Measurements from ENCODE around the gene STT3A. TPM values are rescaled to one million over a fixed set of nuclear protein-coding genes. Genes with fewer than 3 reads are reported as not detected.

Gene STT3A
- total RNA-seq, 1 experiment from 2014 or later: 293 TPM

DNA sequence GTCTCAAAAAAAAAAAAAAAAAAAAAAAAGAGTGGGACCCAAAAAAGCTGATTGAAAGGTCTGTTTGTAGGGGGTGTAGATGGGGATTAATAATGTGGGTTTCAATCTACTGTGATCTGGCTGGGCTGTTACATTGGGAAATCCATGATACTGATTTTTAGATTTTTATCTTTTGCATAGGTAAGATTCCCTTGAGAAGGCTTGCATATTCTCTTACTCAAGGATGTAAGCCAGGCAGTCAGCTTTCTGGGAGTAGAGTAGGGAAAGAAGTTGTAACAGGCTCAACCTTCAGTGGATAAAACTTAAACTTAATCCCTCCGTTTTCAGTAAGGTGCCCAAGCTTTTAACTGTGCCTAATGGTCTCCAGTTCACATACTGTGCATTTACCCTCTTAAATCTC lies 30.4 kb downstream of the STT3A start:
- Mint-ChIP-seq H3K9me3 (ENCODE audit: unreplicated experiment) (no peaks in the 10 kb centered on the region), H3K4me3 (ENCODE audit: unreplicated experiment) (no peak overlapping the region), H3K36me3 (ENCODE audit: insufficient read depth, unreplicated experiment) (peaks cover 52% of the 10 kb centered on the region), H3K27ac (ENCODE audit: low read depth, unreplicated experiment) (peak overlapping the region; percentile 78), H3K27me3 (ENCODE audit: insufficient read depth, unreplicated experiment) (no peaks in the 10 kb centered on the region), H3K4me1 (ENCODE audit: insufficient read depth, unreplicated experiment) (peaks cover 28% of the 10 kb centered on the region)
- DNase-seq (ENCODE audit: unreplicated experiment): no peak
- POLR2A ChIA-PET: interaction anchor here (0.7 to 3.8 kb wide), 3 partner anchors 16 to 53 kb away, joined by 3 to 34 read pairs (median 17); partner anchors contain the start of genes EI24 and STT3A
- CTCF ChIA-PET: interaction anchor here (0.6 to 0.9 kb wide), 2 partner anchors 9 to 96 kb away, joined by 3 to 4 read pairs; no protein-coding TSS in a partner anchor
- TF ChIP-seq, protein P1, sequence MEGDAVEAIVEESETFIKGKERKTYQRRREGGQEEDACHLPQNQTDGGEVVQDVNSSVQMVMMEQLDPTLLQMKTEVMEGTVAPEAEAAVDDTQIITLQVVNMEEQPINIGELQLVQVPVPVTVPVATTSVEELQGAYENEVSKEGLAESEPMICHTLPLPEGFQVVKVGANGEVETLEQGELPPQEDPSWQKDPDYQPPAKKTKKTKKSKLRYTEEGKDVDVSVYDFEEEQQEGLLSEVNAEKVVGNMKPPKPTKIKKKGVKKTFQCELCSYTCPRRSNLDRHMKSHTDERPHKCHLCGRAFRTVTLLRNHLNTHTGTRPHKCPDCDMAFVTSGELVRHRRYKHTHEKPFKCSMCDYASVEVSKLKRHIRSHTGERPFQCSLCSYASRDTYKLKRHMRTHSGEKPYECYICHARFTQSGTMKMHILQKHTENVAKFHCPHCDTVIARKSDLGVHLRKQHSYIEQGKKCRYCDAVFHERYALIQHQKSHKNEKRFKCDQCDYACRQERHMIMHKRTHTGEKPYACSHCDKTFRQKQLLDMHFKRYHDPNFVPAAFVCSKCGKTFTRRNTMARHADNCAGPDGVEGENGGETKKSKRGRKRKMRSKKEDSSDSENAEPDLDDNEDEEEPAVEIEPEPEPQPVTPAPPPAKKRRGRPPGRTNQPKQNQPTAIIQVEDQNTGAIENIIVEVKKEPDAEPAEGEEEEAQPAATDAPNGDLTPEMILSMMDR (IDR thresholded peaks at IDR 0.05; ENCODE audit: unreplicated experiment): no peak
- no TSS peak for BruUV-seq (replicated peaks)
- intact Hi-C loops (cut with micrococcal nuclease): no loop called here

GRCh38 chr11:125624756-125625213 lies 32.1 kb downstream of the STT3A start, which contains the start of gene CHEK1:
CHEK1 (plus strand) TSS chr11:125625163; CDS start chr11:125626769, 1,606 bp downstream.
- H3K4me1 Mint-ChIP-seq (ENCODE audit: insufficient read depth, unreplicated experiment): peaks cover 28% of the 10 kb centered on the region
- ChIA-PET POLR2A (interaction anchor here (0.8 to 3.8 kb wide), 9 partner anchors 11 to 1024 kb away, joined by 3 to 66 read pairs (median 5); partner anchors contain the start of genes EI24, HYLS1, PUS3 and STT3A), CTCF (interaction anchor here (0.6 to 1.5 kb wide), 8 partner anchors 24 to 1363 kb away, joined by 3 to 4 read pairs (median 3); no protein-coding TSS in a partner anchor)
- TF ChIP-seq, protein P1 (IDR thresholded peaks at IDR 0.05; ENCODE audit: unreplicated experiment): no peak
- H3K36me3 Mint-ChIP-seq (ENCODE audit: insufficient read depth, unreplicated experiment): peaks cover 36% of the 10 kb centered on the region
- H3K27ac Mint-ChIP-seq (ENCODE audit: low read depth, unreplicated experiment): peak within 1 kb of the TSS; percentile 78
- no TSS peak for BruUV-seq (replicated peaks)
- no peaks in the 10 kb centered on the region for H3K27me3 Mint-ChIP-seq (ENCODE audit: insufficient read depth, unreplicated experiment)
- intact Hi-C loops (cut with micrococcal nuclease): loop anchor here (1.0 kb wide), 1 partner anchor 32 kb away; the partner anchor contains the start of gene STT3A
- DNase-seq (ENCODE audit: unreplicated experiment): no peak
- peak within 1 kb of the TSS; percentile 87 for H3K4me3 Mint-ChIP-seq (ENCODE audit: unreplicated experiment)
- H3K9me3 Mint-ChIP-seq (ENCODE audit: unreplicated experiment): no peaks in the 10 kb centered on the region

DNA sequence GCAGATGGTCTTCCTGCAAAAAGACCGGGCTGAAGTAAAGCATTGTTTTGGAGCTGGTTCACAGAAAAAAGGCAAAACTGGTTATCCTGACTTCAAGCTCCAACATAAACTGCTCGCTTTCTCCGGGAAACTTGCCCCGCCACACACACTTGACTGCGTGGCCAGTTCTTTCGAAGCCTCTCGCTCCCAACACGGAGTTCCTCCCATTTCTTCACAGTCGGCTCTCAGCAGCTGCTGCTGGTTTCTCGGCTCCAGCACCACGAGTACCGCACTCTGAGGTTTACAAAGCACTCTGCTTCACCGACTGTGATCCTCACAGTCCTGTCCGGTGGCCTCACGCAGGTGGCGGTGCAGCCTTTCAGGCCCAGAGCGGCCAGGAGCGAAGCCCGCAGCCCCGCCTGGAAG lies 32.6 kb downstream of the STT3A start:
- Mint-ChIP-seq H3K27ac (ENCODE audit: low read depth, unreplicated experiment) (peak overlapping the region; percentile 78), H3K4me3 (ENCODE audit: unreplicated experiment) (peak overlapping the region; percentile 87), H3K9me3 (ENCODE audit: unreplicated experiment) (no peaks in the 10 kb centered on the region), H3K4me1 (ENCODE audit: insufficient read depth, unreplicated experiment) (peaks cover 28% of the 10 kb centered on the region), H3K27me3 (ENCODE audit: insufficient read depth, unreplicated experiment) (no peaks in the 10 kb centered on the region), H3K36me3 (ENCODE audit: insufficient read depth, unreplicated experiment) (peaks cover 36% of the 10 kb centered on the region)
- TF ChIP-seq, protein P1 (IDR thresholded peaks at IDR 0.05; ENCODE audit: unreplicated experiment): no peak
- ChIA-PET CTCF (interaction anchor here (0.6 to 1.5 kb wide), 12 partner anchors 8 to 1363 kb away, joined by 3 to 4 read pairs (median 3); partner anchors contain the start of gene EI24), POLR2A (interaction anchor here (0.8 to 3.8 kb wide), 10 partner anchors 11 to 1023 kb away, joined by 3 to 66 read pairs (median 4); partner anchors contain the start of genes EI24, HYLS1, PUS3 and STT3A)
- TSS peak; percentile 90 for BruUV-seq (replicated peaks)
- intact Hi-C loops (cut with micrococcal nuclease): loop anchor here (1.0 kb wide), 1 partner anchor 33 kb away; the partner anchor contains the start of gene STT3A
- DNase-seq (ENCODE audit: unreplicated experiment): no peak

DNA sequence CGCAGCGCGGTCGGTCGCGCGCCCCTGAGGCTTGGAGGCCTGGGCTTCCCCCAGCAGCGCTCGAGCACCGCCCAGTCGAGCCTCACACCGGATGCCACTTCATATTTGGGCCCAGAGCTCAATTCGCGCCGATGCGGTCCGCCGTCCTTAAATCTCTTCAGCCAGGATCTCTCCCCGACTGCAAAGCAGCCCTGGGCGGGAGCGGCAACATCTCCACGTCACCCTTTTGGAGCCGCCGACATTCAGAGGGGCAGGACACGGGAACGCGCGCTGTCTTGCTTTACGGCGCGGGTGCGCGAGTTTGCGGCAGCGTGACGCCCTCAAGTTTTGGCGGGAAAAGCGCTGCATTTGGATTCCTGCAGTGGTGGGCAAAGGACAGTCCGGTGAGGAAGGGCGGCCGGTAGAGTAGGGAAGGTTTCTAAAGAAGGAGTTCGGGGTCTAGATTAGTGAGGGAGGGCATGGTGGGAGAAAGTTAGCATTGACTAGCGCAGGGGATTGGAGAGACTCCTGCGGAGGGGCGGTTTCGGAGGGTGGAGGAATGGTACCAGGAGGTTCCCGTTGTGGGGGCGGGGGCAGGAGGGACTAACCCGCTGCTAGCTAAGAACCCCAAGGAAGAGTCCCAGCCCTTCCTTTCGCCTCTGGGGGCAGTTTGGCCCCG lies 33.1 kb downstream of the STT3A start:
- intact Hi-C loops (cut with micrococcal nuclease): loop anchor here (1.0 kb wide), 2 partner anchors 33 to 249 kb away; partner anchors contain the start of gene STT3A
- peak; percentile 92 for DNase-seq (ENCODE audit: unreplicated experiment)
- no TSS peak for BruUV-seq (replicated peaks)
- Mint-ChIP-seq H3K27me3 (ENCODE audit: insufficient read depth, unreplicated experiment) (no peaks in the 10 kb centered on the region), H3K4me1 (ENCODE audit: insufficient read depth, unreplicated experiment) (peaks cover 30% of the 10 kb centered on the region), H3K36me3 (ENCODE audit: insufficient read depth, unreplicated experiment) (peaks cover 34% of the 10 kb centered on the region), H3K9me3 (ENCODE audit: unreplicated experiment) (no peaks in the 10 kb centered on the region), H3K4me3 (ENCODE audit: unreplicated experiment) (peak overlapping the region; percentile 87), H3K27ac (ENCODE audit: low read depth, unreplicated experiment) (peak overlapping the region; percentile 78)
- ChIA-PET POLR2A (interaction anchor here (0.7 to 3.8 kb wide), 15 partner anchors 9 to 1023 kb away, joined by 3 to 66 read pairs (median 4); partner anchors contain the start of genes EI24, HYLS1, PUS3 and STT3A), CTCF (interaction anchor here (0.5 to 1.5 kb wide), 14 partner anchors 9 to 1362 kb away, joined by 3 to 8 read pairs (median 3); partner anchors contain the start of gene EI24)
- TF ChIP-seq, protein P1 (IDR thresholded peaks at IDR 0.05; ENCODE audit: unreplicated experiment): no peak
